GM18951 (cell line): ENCODE measurements around the gene CTNNA2.

Experiments
- POLR2A ChIP-seq: IDR thresholded peaks from 4 replicates; pipeline ENCODE4 v1.6.1; 2011; ENCODE audit warnings: mild to moderate bottlenecking; ENCODE audit not compliant: insufficient read length, insufficient read depth; ENCODE audit errors: extremely low read depth
- in situ Hi-C: fragments of 300-500 bp; cut with MboI; formaldehyde crosslinking; loops from one replicate; pipeline ENCODE4 v1.12.0; 2022; ENCODE audit warnings: low sequenced_read_pairs, mixed read lengths, inconsistent platforms; ENCODE audit not compliant: unreplicated experiment

CTNNA2 gene

GRCh38 chr2:79966369-79966768, 453.5 kb downstream of the CTNNA2 start:
- no peak for TF ChIP-seq POLR2A
- in situ Hi-C loops: no loop called here

GRCh38 chr2:79966882-79967281, 454.0 kb downstream of the CTNNA2 start:
- in situ Hi-C loops: no loop called here

DNA sequence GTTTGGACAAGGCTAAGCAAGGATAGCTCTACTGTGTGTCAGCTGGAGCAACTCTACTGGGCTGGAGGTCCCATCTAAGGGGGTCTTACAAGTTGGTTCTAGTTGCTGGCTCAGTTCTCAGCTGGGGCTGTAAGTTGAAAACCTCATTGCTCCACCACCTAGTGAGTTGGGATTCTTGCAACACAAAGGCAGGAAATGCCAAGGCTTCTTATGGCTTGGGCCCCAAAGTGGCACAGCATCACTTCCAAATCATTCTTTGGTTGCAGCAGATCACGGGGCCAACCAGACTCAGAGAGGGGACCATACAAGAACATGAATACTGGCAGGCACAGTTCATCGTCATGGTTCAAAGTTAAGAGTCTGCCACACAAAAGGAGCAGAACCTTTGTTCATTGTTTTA, 459.0 kb downstream of the CTNNA2 start:
- no peak for TF ChIP-seq POLR2A
- in situ Hi-C loops: no loop called here

More at GRCh38 chr2:79966882-79967281, 454.0 kb downstream of the CTNNA2 start:
- TF ChIP-seq POLR2A: no peak

DNA sequence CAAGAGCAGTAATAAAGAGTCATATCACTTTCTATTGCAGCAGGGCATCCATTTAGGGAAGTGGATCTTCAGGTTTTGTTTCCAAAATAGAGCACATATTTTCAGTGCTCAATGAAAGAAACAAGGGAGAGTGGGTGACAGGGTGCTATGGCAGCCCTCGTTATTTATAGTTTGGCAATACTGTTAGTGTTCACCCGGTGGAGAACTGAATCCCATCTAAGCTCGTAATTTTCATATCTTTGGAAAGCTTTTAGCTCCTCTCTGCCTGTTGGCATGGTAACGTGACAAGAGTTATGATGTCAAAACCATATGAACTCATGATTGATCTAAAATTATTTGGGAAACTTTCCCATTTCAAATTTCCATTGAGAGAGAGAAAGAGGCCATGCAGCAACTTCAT, 459.8 kb downstream of the CTNNA2 start:
- in situ Hi-C loops: no loop called here
- TF ChIP-seq POLR2A: no peak

DNA sequence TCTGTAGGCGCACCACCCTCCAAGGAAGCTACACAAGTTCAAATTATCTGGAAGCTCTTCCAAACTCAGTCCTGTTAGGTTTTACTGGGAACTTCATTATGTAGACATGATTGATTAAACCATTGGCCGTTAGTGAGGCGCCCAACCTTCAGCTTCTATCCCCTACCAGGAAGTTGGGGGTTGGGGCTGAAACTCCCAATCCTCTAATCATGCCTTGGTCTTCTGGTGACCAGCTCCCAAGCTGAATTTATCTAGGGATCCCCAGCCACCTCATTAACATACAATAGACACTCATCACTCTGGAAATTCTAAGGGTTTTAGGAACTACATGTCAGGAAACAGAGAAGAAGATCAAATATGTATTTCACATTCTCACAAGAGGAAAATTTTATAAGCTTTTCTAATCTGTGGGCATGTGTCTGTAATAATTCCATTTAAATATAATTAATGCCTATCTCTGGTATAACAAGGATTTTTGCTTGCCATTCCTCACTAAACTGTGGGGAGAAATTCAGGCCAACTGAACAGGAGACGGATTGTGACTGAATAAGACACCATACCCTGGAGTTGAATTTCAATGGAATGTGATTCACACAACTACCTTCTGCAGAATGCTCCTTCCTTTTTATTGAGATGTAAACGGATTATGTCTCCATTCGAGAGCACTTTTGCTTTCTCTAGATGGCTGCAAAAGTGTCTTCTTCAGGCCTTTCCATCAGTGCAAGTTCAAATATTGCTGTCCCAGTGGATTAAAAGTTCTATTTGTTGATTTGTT, 463.1 kb downstream of the CTNNA2 start:
- TF ChIP-seq POLR2A: no peak
- in situ Hi-C loops: no loop called here

DNA sequence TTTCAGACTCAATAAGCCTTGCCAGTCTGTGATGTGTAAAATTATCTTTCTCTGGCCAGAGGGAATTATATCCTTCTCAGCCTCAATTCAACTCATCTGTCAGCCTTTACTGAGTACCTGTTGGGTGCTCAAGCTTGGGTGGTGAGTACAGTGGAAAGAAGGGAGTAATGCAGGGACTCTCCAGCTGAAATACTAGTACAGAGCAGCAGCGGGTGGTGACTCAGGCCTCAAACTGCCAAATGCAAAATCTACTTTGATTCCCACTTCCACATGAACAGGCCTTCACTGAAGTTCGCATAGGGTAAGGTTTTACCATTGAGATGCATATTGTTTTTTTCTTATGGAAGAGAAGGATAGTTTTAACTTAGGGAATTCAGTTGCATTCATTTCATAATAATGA, 464.9 kb downstream of the CTNNA2 start:
- TF ChIP-seq POLR2A: no peak
- in situ Hi-C loops: no loop called here

DNA sequence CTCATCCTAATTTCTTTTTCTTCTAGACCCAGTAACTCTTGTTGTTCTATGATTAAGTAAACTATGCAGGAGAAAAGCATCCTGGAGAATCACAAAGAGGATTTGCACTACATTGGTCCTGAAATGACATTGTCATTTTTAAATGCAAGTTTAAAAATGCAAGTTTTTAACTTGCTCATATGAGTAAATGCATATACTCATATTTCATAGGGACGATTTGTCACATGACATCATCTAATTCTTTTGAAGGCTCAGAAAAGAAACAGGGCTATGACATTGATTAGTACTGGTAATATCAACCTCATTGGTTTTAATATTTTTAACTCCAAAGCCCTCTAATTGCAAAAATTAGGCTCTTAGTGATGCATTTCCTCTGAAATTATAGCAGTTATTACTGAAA, 467.3 kb downstream of the CTNNA2 start:
- no peak for TF ChIP-seq POLR2A
- in situ Hi-C loops: no loop called here

- in situ Hi-C loops: no loop called here
- no peak for TF ChIP-seq POLR2A
Measured at GRCh38 chr2:79980816-79981215, 468.0 kb downstream of the CTNNA2 start.

- in situ Hi-C loops: no loop called here
Measured at GRCh38 chr2:79981316-79981715, 468.5 kb downstream of the CTNNA2 start.

DNA sequence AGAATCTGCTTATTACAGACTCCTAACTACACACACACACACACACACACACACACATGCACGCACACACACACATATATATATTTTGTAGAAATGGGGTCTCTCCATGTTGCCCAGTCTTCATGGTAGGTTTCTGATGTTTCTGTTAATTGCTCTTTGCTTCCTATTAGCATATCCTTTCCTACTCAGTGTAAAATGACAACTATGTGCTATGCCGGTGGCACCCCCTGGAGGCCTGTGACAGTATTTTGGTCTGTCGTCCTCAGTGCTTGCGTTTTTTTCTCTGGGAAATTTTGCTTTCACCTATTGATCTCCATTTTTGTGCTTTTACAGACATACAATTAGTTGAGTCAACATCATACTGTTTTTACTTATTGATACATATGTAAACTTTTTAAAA, 469.6 kb downstream of the CTNNA2 start:
- in situ Hi-C loops: no loop called here
- TF ChIP-seq POLR2A: no peak

More at GRCh38 chr2:79981316-79981715, 468.5 kb downstream of the CTNNA2 start:
- TF ChIP-seq POLR2A: no peak

GRCh38 chr2:79984476-79984875, 471.6 kb downstream of the CTNNA2 start:
- in situ Hi-C loops: no loop called here
- TF ChIP-seq POLR2A: no peak

- in situ Hi-C loops: no loop called here
- no peak for TF ChIP-seq POLR2A
Measured at GRCh38 chr2:79985145-79985544, 472.3 kb downstream of the CTNNA2 start.

GRCh38 chr2:79985571-79985970, 472.7 kb downstream of the CTNNA2 start:
- TF ChIP-seq POLR2A: no peak
- in situ Hi-C loops: no loop called here

GRCh38 chr2:79993144-79993543, 480.3 kb downstream of the CTNNA2 start:
- in situ Hi-C loops: no loop called here
- no peak for TF ChIP-seq POLR2A
